ENCODE measurements around the gene N4BP2L2. TPM values are rescaled to one million over a fixed set of nuclear protein-coding genes. Genes with fewer than 3 reads are reported as not detected.

The N4BP2L2 gene
- total RNA-seq, 1 donor from 2014 or later: 153 TPM

- DNase-seq (ENCODE audit: low spot score): no peak
- no peaks in the 10 kb centered on the region for H3K9me3 ChIP-seq (ENCODE audit: low read depth)
- peaks cover 49% of the 10 kb centered on the region for H3K27me3 ChIP-seq
- no peak overlapping the region for H3K4me3 Mint-ChIP-seq
- H3K79me2 ChIP-seq (ENCODE audit: low read depth): no peaks in the 10 kb centered on the region
- no peaks in the 10 kb centered on the region for H3K9me3 Mint-ChIP-seq
- H3K9ac ChIP-seq: no peak overlapping the region
- peaks cover 8% of the 10 kb centered on the region for H3K4me1 ChIP-seq
- peaks cover 19% of the 10 kb centered on the region for H3K27me3 Mint-ChIP-seq (ENCODE audit: insufficient read depth, low read depth)
- peaks cover 9% of the 10 kb centered on the region for H3F3A ChIP-seq (ENCODE audit: low read depth)
- H4K20me1 ChIP-seq (ENCODE audit: low read depth): peaks cover 10% of the 10 kb centered on the region
- peaks cover 12% of the 10 kb centered on the region for H3K4me1 Mint-ChIP-seq
- H3K27ac Mint-ChIP-seq: no peak overlapping the region
- no peak overlapping the region for H3K4me3 ChIP-seq
- TF ChIP-seq EZH2phosphoT487 (IDR thresholded peaks at IDR 0.05): no peak
- TF ChIP-seq EZH2 (IDR thresholded peaks at IDR 0.05): no peak
- no peak for TF ChIP-seq CTCF (IDR thresholded peaks at IDR 0.05)
- no peak overlapping the region for H3K27ac ChIP-seq
- H3K36me3 Mint-ChIP-seq: no peaks in the 10 kb centered on the region
- no peak overlapping the region for H3K4me2 ChIP-seq
- no peaks in the 10 kb centered on the region for H3K36me3 ChIP-seq
- H2AFZ ChIP-seq (replicated peaks): no peak overlapping the region
Measured at GRCh38 chr13:32429433-32429909, 109.1 kb downstream of the N4BP2L2 start.

- Histone ChIP-seq H3K27me3 (peaks cover 49% of the 10 kb centered on the region), H3F3A (ENCODE audit: low read depth) (peaks cover 9% of the 10 kb centered on the region), H3K9me3 (ENCODE audit: low read depth) (no peaks in the 10 kb centered on the region), H3K27ac (no peak overlapping the region), H3K4me2 (peak overlapping the region; percentile 100), H3K9ac (no peak overlapping the region), H3K36me3 (no peaks in the 10 kb centered on the region), H3K4me1 (peaks cover 8% of the 10 kb centered on the region), H3K4me3 (peak overlapping the region; percentile 58), H3K79me2 (ENCODE audit: low read depth) (no peaks in the 10 kb centered on the region), H2AFZ (replicated peaks) (no peak overlapping the region), H4K20me1 (ENCODE audit: low read depth) (peaks cover 10% of the 10 kb centered on the region)
- H3K27me3 Mint-ChIP-seq (ENCODE audit: insufficient read depth, low read depth): peaks cover 22% of the 10 kb centered on the region
- peak overlapping the region; percentile 48 for H3K27ac Mint-ChIP-seq
- H3K4me1 Mint-ChIP-seq: peaks cover 12% of the 10 kb centered on the region
- peaks cover 5% of the 10 kb centered on the region for H3K36me3 Mint-ChIP-seq
- TF ChIP-seq CTCF (IDR thresholded peaks at IDR 0.05) (no peak), EZH2 (IDR thresholded peaks at IDR 0.05) (no peak), EZH2phosphoT487 (IDR thresholded peaks at IDR 0.05) (no peak)
- DNase-seq (ENCODE audit: low spot score): no peak
- H3K9me3 Mint-ChIP-seq: no peaks in the 10 kb centered on the region
- peak overlapping the region; percentile 86 for H3K4me3 Mint-ChIP-seq
Measured at GRCh38 chr13:32428581-32429432, 109.8 kb downstream of the N4BP2L2 start.

- Histone ChIP-seq H4K20me1 (ENCODE audit: low read depth) (peaks cover 10% of the 10 kb centered on the region), H3K4me1 (peaks cover 8% of the 10 kb centered on the region), H3K9ac (no peak within 1 kb of the TSS), H3K4me2 (peak within 1 kb of the TSS; percentile 100), H3F3A (ENCODE audit: low read depth) (peaks cover 9% of the 10 kb centered on the region), H3K4me3 (peak within 1 kb of the TSS; percentile 58), H3K79me2 (ENCODE audit: low read depth) (no peaks in the 10 kb centered on the region), H3K36me3 (no peaks in the 10 kb centered on the region), H3K9me3 (ENCODE audit: low read depth) (no peaks in the 10 kb centered on the region), H3K27ac (no peak within 1 kb of the TSS), H3K27me3 (peaks cover 49% of the 10 kb centered on the region), H2AFZ (replicated peaks) (peak within 1 kb of the TSS; percentile 90)
- TF ChIP-seq EZH2 (IDR thresholded peaks at IDR 0.05): no peak
- no peak for TF ChIP-seq EZH2phosphoT487 (IDR thresholded peaks at IDR 0.05)
- TF ChIP-seq CTCF (IDR thresholded peaks at IDR 0.05): no peak
- peaks cover 22% of the 10 kb centered on the region for H3K27me3 Mint-ChIP-seq (ENCODE audit: insufficient read depth, low read depth)
- H3K4me3 Mint-ChIP-seq: peak within 1 kb of the TSS; percentile 88
- H3K27ac Mint-ChIP-seq: peak within 1 kb of the TSS; percentile 48
- peak; percentile 25 for DNase-seq (ENCODE audit: low spot score)
- H3K4me1 Mint-ChIP-seq: peaks cover 12% of the 10 kb centered on the region
- no peaks in the 10 kb centered on the region for H3K9me3 Mint-ChIP-seq
- H3K36me3 Mint-ChIP-seq: peaks cover 7% of the 10 kb centered on the region
Measured at GRCh38 chr13:32427852-32428580, 110.6 kb downstream of the N4BP2L2 start, which contains the start of gene N4BP2L1. TSS of gene N4BP2L1 (minus strand) at chr13:32428130. CDS start at chr13:32428082, 48 bp downstream.

Measured in neural progenitor cell (in vitro differentiated cells).